ENCODE measurements around the gene DHRS1.

Gene DHRS1

GRCh38 chr14:24280797-24281460 lies 18.7 kb downstream of the DHRS1 start:
- H3K9me3 Mint-ChIP-seq = no peaks in the 10 kb centered on the region

GRCh38 chr14:24279301-24280186 lies 20.0 kb downstream of the DHRS1 start:
- Mint-ChIP-seq H3K4me3 (no peak overlapping the region), H3K4me1 (peaks cover 23% of the 10 kb centered on the region), H3K27ac (ENCODE audit: low read depth) (peak overlapping the region; percentile 79), H3K36me3 (ENCODE audit: insufficient read depth) (no peaks in the 10 kb centered on the region), H3K9me3 (no peaks in the 10 kb centered on the region), H3K27me3 (no peaks in the 10 kb centered on the region)
- ATAC-seq (replicated peaks; ENCODE audit: extremely low read depth, poor library complexity, severe bottlenecking) = peak; percentile 64
- DNase-seq (ENCODE audit: low spot score in 2 of 2) = no peak

More at GRCh38 chr14:24280797-24281460, 18.7 kb downstream of the DHRS1 start:
- no peak for DNase-seq (ENCODE audit: low spot score in 2 of 2)
- Mint-ChIP-seq H3K27ac (ENCODE audit: low read depth) (peak overlapping the region; percentile 47), H3K36me3 (ENCODE audit: insufficient read depth) (no peaks in the 10 kb centered on the region), H3K27me3 (no peaks in the 10 kb centered on the region), H3K4me1 (peaks cover 23% of the 10 kb centered on the region), H3K4me3 (no peak overlapping the region)
- no peak for ATAC-seq (replicated peaks; ENCODE audit: extremely low read depth, poor library complexity, severe bottlenecking)

- DNase-seq (ENCODE audit: low spot score in 2 of 2) (no peak), ATAC-seq (replicated peaks; ENCODE audit: extremely low read depth, poor library complexity, severe bottlenecking) (no peak)
- peak overlapping the region; percentile 73 for H3K27ac Mint-ChIP-seq (ENCODE audit: low read depth)
- H3K9me3 Mint-ChIP-seq = no peaks in the 10 kb centered on the region
- no peaks in the 10 kb centered on the region for H3K36me3 Mint-ChIP-seq (ENCODE audit: insufficient read depth)
- peaks cover 23% of the 10 kb centered on the region for H3K4me1 Mint-ChIP-seq
- no peaks in the 10 kb centered on the region for H3K27me3 Mint-ChIP-seq
- H3K4me3 Mint-ChIP-seq = no peak overlapping the region
Observed at GRCh38 chr14:24278424-24278823, 21.2 kb downstream of the DHRS1 start.

GRCh38 chr14:24277606-24278321 lies 21.8 kb downstream of the DHRS1 start:
- DNase-seq (ENCODE audit: low spot score in 2 of 2) (no peak), ATAC-seq (replicated peaks; ENCODE audit: extremely low read depth, poor library complexity, severe bottlenecking) (no peak)
- Mint-ChIP-seq H3K9me3 (no peaks in the 10 kb centered on the region), H3K4me1 (peaks cover 25% of the 10 kb centered on the region), H3K27me3 (no peaks in the 10 kb centered on the region), H3K4me3 (no peak overlapping the region), H3K36me3 (ENCODE audit: insufficient read depth) (no peaks in the 10 kb centered on the region), H3K27ac (ENCODE audit: low read depth) (peak overlapping the region; percentile 73)

- ATAC-seq (replicated peaks; ENCODE audit: extremely low read depth, poor library complexity, severe bottlenecking) = no peak
- DNase-seq (ENCODE audit: low spot score in 2 of 2) = no peak
- H3K27ac Mint-ChIP-seq (ENCODE audit: low read depth) = peak overlapping the region; percentile 33
- no peaks in the 10 kb centered on the region for H3K27me3 Mint-ChIP-seq
- H3K9me3 Mint-ChIP-seq = no peaks in the 10 kb centered on the region
- H3K4me3 Mint-ChIP-seq = no peak overlapping the region
- peaks cover 32% of the 10 kb centered on the region for H3K4me1 Mint-ChIP-seq
- no peaks in the 10 kb centered on the region for H3K36me3 Mint-ChIP-seq (ENCODE audit: insufficient read depth)
Observed at GRCh38 chr14:24277071-24277470, 22.5 kb downstream of the DHRS1 start.

- Mint-ChIP-seq H3K36me3 (ENCODE audit: insufficient read depth) (peaks cover 9% of the 10 kb centered on the region), H3K4me3 (no peak overlapping the region), H3K27ac (ENCODE audit: low read depth) (peak overlapping the region; percentile 2), H3K4me1 (peaks cover 42% of the 10 kb centered on the region), H3K27me3 (no peaks in the 10 kb centered on the region), H3K9me3 (no peaks in the 10 kb centered on the region)
- DNase-seq (ENCODE audit: low spot score in 2 of 2) (no peak), ATAC-seq (replicated peaks; ENCODE audit: extremely low read depth, poor library complexity, severe bottlenecking) (no peak)
Observed at GRCh38 chr14:24274101-24274543, 25.5 kb downstream of the DHRS1 start.

GRCh38 chr14:24273422-24273998 lies 26.1 kb downstream of the DHRS1 start:
- H3K4me3 Mint-ChIP-seq = no peak overlapping the region
- H3K4me1 Mint-ChIP-seq = peaks cover 35% of the 10 kb centered on the region
- ATAC-seq (replicated peaks; ENCODE audit: extremely low read depth, poor library complexity, severe bottlenecking) (no peak), DNase-seq (ENCODE audit: low spot score in 2 of 2) (no peak)
- no peaks in the 10 kb centered on the region for H3K9me3 Mint-ChIP-seq
- H3K36me3 Mint-ChIP-seq (ENCODE audit: insufficient read depth) = peaks cover 9% of the 10 kb centered on the region
- H3K27ac Mint-ChIP-seq (ENCODE audit: low read depth) = peak overlapping the region; percentile 87
- H3K27me3 Mint-ChIP-seq = no peaks in the 10 kb centered on the region

GRCh38 chr14:24272467-24272866 lies 27.1 kb downstream of the DHRS1 start:
- peak overlapping the region; percentile 94 for H3K4me3 Mint-ChIP-seq
- peaks cover 31% of the 10 kb centered on the region for H3K4me1 Mint-ChIP-seq
- DNase-seq (ENCODE audit: low spot score in 2 of 2) (no peak), ATAC-seq (replicated peaks; ENCODE audit: extremely low read depth, poor library complexity, severe bottlenecking) (no peak)
- no peaks in the 10 kb centered on the region for H3K27me3 Mint-ChIP-seq
- H3K36me3 Mint-ChIP-seq (ENCODE audit: insufficient read depth) = peaks cover 9% of the 10 kb centered on the region
- H3K9me3 Mint-ChIP-seq = no peaks in the 10 kb centered on the region
- peak overlapping the region; percentile 87 for H3K27ac Mint-ChIP-seq (ENCODE audit: low read depth)

- Mint-ChIP-seq H3K27ac (ENCODE audit: low read depth) (peak overlapping the region; percentile 87), H3K9me3 (no peaks in the 10 kb centered on the region), H3K4me3 (peak overlapping the region; percentile 94), H3K4me1 (peaks cover 31% of the 10 kb centered on the region), H3K27me3 (no peaks in the 10 kb centered on the region), H3K36me3 (ENCODE audit: insufficient read depth) (peaks cover 15% of the 10 kb centered on the region)
- ATAC-seq (replicated peaks; ENCODE audit: extremely low read depth, poor library complexity, severe bottlenecking) (no peak), DNase-seq (ENCODE audit: low spot score in 2 of 2) (no peak)
Observed at GRCh38 chr14:24271834-24272263, 27.7 kb downstream of the DHRS1 start.

- peak; percentile 92 for ATAC-seq (replicated peaks; ENCODE audit: extremely low read depth, poor library complexity, severe bottlenecking)
- peak within 1 kb of the TSS; percentile 87 for H3K27ac Mint-ChIP-seq (ENCODE audit: low read depth)
- H3K4me1 Mint-ChIP-seq = peaks cover 28% of the 10 kb centered on the region
- no peaks in the 10 kb centered on the region for H3K9me3 Mint-ChIP-seq
- peaks cover 17% of the 10 kb centered on the region for H3K36me3 Mint-ChIP-seq (ENCODE audit: insufficient read depth)
- peak within 1 kb of the TSS; percentile 94 for H3K4me3 Mint-ChIP-seq
- H3K27me3 Mint-ChIP-seq = no peaks in the 10 kb centered on the region
- DNase-seq (ENCODE audit: low spot score in 2 of 2) = peak; percentile 85 to 95
Observed at GRCh38 chr14:24271134-24271833, 28.3 kb downstream of the DHRS1 start, which contains the start of gene RABGGTA. RABGGTA (minus strand) TSS chr14:24271597; CDS start chr14:24271115, 482 bp downstream.

- Mint-ChIP-seq H3K27ac (ENCODE audit: low read depth) (peak overlapping the region; percentile 87), H3K9me3 (no peaks in the 10 kb centered on the region), H3K27me3 (no peaks in the 10 kb centered on the region), H3K4me3 (peak overlapping the region; percentile 94), H3K4me1 (peaks cover 28% of the 10 kb centered on the region), H3K36me3 (ENCODE audit: insufficient read depth) (peaks cover 17% of the 10 kb centered on the region)
- peak; percentile 2 for ATAC-seq (replicated peaks; ENCODE audit: extremely low read depth, poor library complexity, severe bottlenecking)
- no peak for DNase-seq (ENCODE audit: low spot score in 2 of 2)
Observed at GRCh38 chr14:24270537-24271133, 28.9 kb downstream of the DHRS1 start.
